HepG2 (cell line): ENCODE results near the gene CCNF. TPM values are rescaled to one million over a fixed set of nuclear protein-coding genes. Genes with fewer than 3 reads are reported as not detected.
A peak's percentile ranks its signal among the peaks of the same experiment; 100 is the strongest.

Experiments used
- ATF7-NPFF ChIP-seq: sonication (generic); formaldehyde crosslinking; IDR thresholded peaks from 2 replicates; pipeline ENCODE4 v1.8.1; 2023; ENCODE audit warnings: mild to moderate bottlenecking, low read depth, missing genetic modification reagents, moderate library complexity
- HDAC2 ChIP-seq: sonication (generic); formaldehyde crosslinking; IDR thresholded peaks from 2 replicates; pipeline ENCODE4 v1.4.0; 2020; ENCODE audit warnings: missing genetic modification reagents
- HOXA5 ChIP-seq: sonication (generic); formaldehyde crosslinking; IDR thresholded peaks from 2 replicates; pipeline ENCODE4 v1.4.0; 2020; ENCODE audit warnings: missing genetic modification reagents
- IKZF4 ChIP-seq: sonication (generic); formaldehyde crosslinking; IDR thresholded peaks from 2 replicates; pipeline ENCODE4 v1.5.1; 2020; ENCODE audit warnings: borderline replicate concordance, mild to moderate bottlenecking, low read depth, missing genetic modification reagents; ENCODE audit errors: not compliant biosample characterization
- IRF9 ChIP-seq: sonication (generic); formaldehyde crosslinking; IDR thresholded peaks from 2 replicates; pipeline ENCODE4 v1.8.0; 2022; ENCODE audit warnings: missing genetic modification reagents, mild to moderate bottlenecking, borderline replicate concordance
- KLF15 ChIP-seq: sonication (generic); formaldehyde crosslinking; IDR thresholded peaks from 2 replicates; pipeline ENCODE4 v1.8.1; 2023; ENCODE audit warnings: borderline replicate concordance, mild to moderate bottlenecking, inconsistent platforms, missing genetic modification reagents, mixed read lengths
- MED1 ChIP-seq: sonication (generic); formaldehyde crosslinking; IDR thresholded peaks from 2 replicates; pipeline ENCODE4 v1.4.0; 2020; ENCODE audit warnings: missing genetic modification reagents
- MXD1 ChIP-seq: sonication (generic); formaldehyde crosslinking; IDR thresholded peaks from 2 replicates; pipeline ENCODE4 v1.4.0; 2020; ENCODE audit warnings: mild to moderate bottlenecking, missing genetic modification reagents
- REL ChIP-seq: sonication (generic); formaldehyde crosslinking; conservative IDR thresholded peaks from 2 replicates; pipeline ENCODE4 v1.8.0; 2022; ENCODE audit warnings: mild to moderate bottlenecking, missing genetic modification reagents, moderate library complexity
- SRF ChIP-seq: IDR thresholded peaks from 2 replicates; pipeline ENCODE4 v1.6.1; 2011; ENCODE audit warnings: mild to moderate bottlenecking, low read depth, low read length, moderate library complexity
- TGIF2 ChIP-seq: IDR thresholded peaks from 2 replicates; pipeline ENCODE4 v1.6.1; 2016; ENCODE audit warnings: control low read depth, missing compliant biosample characterization
- UBTF ChIP-seq: sonication (generic); formaldehyde crosslinking; IDR thresholded peaks from 2 replicates; pipeline ENCODE4 v1.4.0; 2020; ENCODE audit warnings: mild to moderate bottlenecking, missing genetic modification reagents
- YEATS4 ChIP-seq: sonication (generic); formaldehyde crosslinking; IDR thresholded peaks from 2 replicates; pipeline ENCODE4 v1.4.0; 2020; ENCODE audit warnings: missing genetic modification reagents, borderline replicate concordance
- ZFP41 ChIP-seq: sonication (generic); formaldehyde crosslinking; IDR thresholded peaks from 2 replicates; pipeline ENCODE4 v1.4.0; 2020; ENCODE audit warnings: mild to moderate bottlenecking, missing genetic modification reagents, borderline replicate concordance
- ZNF124 ChIP-seq: sonication (generic); formaldehyde crosslinking; IDR thresholded peaks from 2 replicates; pipeline ENCODE4 v1.4.0; 2020; ENCODE audit warnings: missing genetic modification reagents
- ZNF431 ChIP-seq: sonication (generic); formaldehyde crosslinking; IDR thresholded peaks from 2 replicates; pipeline ENCODE4 v1.9.0; 2022; ENCODE audit warnings: missing genetic modification reagents, low read depth, mild to moderate bottlenecking, borderline replicate concordance
- ZNF574 ChIP-seq: sonication (generic); formaldehyde crosslinking; IDR thresholded peaks from 2 replicates; pipeline ENCODE4 v1.4.0; 2020; ENCODE audit warnings: missing genetic modification reagents
- ZNF770 ChIP-seq: sonication (generic); formaldehyde crosslinking; IDR thresholded peaks from 2 replicates; pipeline ENCODE4 v1.5.0; 2020; ENCODE audit warnings: mild to moderate bottlenecking, missing genetic modification reagents
- polyA plus RNA-seq, 8 experiments: library from polyadenylated mRNA; depleted of rRNA in 3 of 8; stranded (reverse) in 7 of 8; unstranded in 1 of 8; fragments of >200 nt; fragmentation: Illumina TruSeq in 4 of 8; extraction: Trizol in 4 of 8; gene quantifications; 2 replicates each; pipeline versions ENCODE4 v1.2.1 to v1.2.3, GENCODE V29; 2011 to 2016; ENCODE audit warnings: low read depth in 4 of 8, missing spikeins in 1 of 8, mixed read lengths in 1 of 8; ENCODE audit not compliant: insufficient read depth in 1 of 8
- total RNA-seq, 5 experiments: library from RNA; depleted of rRNA; stranded (reverse); fragments of >200 nt; fragmentation: Illumina TruSeq; extraction: Trizol; gene quantifications; 2 replicates each; pipeline ENCODE4 v1.2.3, GENCODE V29; 2016; ENCODE audit warnings: low read depth in 1 of 5

Gene CCNF
- total and polyA plus RNA-seq, 2 of the 13 experiments (the other 11 are each of a cell fraction or from before 2014, with no cell fraction given) = 6.4 to 22.8 TPM

- peak; percentile 22; the same call in 1 of the 2 replicates for TF ChIP-seq TGIF2
- TF ChIP-seq IRF9 (CRISPR knock-in tag) = peak; percentile 49; the same call in 1 of the 2 replicates
- no peak for TF ChIP-seq ATF7-NPFF
- no peak for TF ChIP-seq SRF
- TF ChIP-seq UBTF (CRISPR knock-in tag) = peak; percentile 68; the same call in 1 of the 2 replicates
- peak; percentile 75 for TF ChIP-seq ZNF574 (CRISPR knock-in tag)
- peak; percentile 52; the same call in 1 of the 2 replicates for TF ChIP-seq YEATS4
- peak; percentile 28; the same call in 1 of the 2 replicates for TF ChIP-seq KLF15 (CRISPR knock-in tag)
- TF ChIP-seq MXD1 (CRISPR knock-in tag) = peak; percentile 21; the same call in 1 of the 2 replicates
- 0 out of 2 replicates have a peak, but pooled peaks have one; percentile 18 for TF ChIP-seq HDAC2 (CRISPR knock-in tag)
- TF ChIP-seq HOXA5 (CRISPR knock-in tag) = peak; percentile 16; the same call in 1 of the 2 replicates
- no peak for TF ChIP-seq ZNF124 (CRISPR knock-in tag)
- peak; percentile 25 for TF ChIP-seq IKZF4 (CRISPR knock-in tag)
- TF ChIP-seq REL (CRISPR knock-in tag) = 0 out of 2 replicates have a peak, but pooled peaks have one; percentile 26
- TF ChIP-seq ZFP41 (CRISPR knock-in tag) = no peak
- TF ChIP-seq MED1 (CRISPR knock-in tag) = peak; percentile 10; the same call in 1 of the 2 replicates
- 0 out of 2 replicates have a peak, but pooled peaks have one; percentile 15 for TF ChIP-seq ZNF431
- TF ChIP-seq ZNF770 (CRISPR knock-in tag) = 0 out of 2 replicates have a peak, but pooled peaks have one; percentile 20
Measured at GRCh38 chr16:2473999-2474876, 45.0 kb downstream of the CCNF start (continued).
